Ammon's horn (tissue), 1 donor: ENCODE measurements around the gene NANOS1.
"Not testable (repeated sequence)": the region's sequence is repeated elsewhere in the genome, so short reads cannot be mapped to it uniquely, and the experiment has no call there.

Source experiments
- DNase-seq: peaks from one replicate; pipeline ENCODE4 v3.0.0-alpha.2; 2016; ENCODE audit warnings: low spot score

NANOS1 gene

GRCh38 chr10:119007211-119007574 is 22.3 kb upstream of the NANOS1 start:
- no peak for DNase-seq

GRCh38 chr10:119020627-119020946 is 8.9 kb upstream of the NANOS1 start:
- no peak for DNase-seq

- DNase-seq, result no peak
Observed at GRCh38 chr10:119022846-119023552, 6.5 kb upstream of the NANOS1 start.

DNA sequence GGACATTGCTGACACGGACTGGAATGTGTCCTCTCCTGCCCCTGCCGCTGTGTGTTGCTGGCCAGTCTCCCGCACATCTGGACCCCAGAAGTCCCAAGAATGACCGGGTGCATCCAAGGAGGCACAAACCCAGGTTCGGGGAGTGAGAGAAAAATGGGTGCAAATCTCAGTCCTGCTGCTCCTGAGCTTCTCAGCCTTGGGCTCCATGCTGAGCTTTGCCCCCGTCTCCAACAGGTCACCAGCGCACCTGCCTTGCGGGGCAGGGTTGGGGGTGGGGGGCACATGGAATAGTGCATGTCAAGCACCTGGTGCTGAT is 6.0 kb upstream of the NANOS1 start:
- no peak for DNase-seq

DNA sequence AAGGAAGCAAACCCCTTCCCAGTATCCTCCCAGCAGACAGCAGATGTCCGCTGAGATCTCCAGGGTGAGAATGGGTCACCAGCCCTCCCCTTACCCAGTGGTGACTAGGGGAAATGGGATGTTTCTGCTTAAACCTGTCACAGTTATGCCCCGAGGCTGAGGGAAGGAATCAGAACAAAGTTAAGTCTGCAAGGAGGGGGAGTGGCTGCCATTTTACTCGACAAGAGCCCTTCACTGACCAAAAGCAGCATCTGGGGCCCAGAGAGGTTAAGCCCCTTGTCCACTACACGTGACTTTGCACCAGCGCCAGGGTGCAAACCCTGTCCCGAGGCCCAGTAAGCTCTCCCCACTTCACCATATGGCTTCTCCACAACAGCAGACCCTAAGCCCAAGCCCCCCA is 4.6 kb upstream of the NANOS1 start:
- DNase-seq, result no peak

GRCh38 chr10:119025336-119025735 is 4.2 kb upstream of the NANOS1 start:
- no peak for DNase-seq

GRCh38 chr10:119025776-119026175 is 3.7 kb upstream of the NANOS1 start:
- DNase-seq, result peak; percentile 29

DNA sequence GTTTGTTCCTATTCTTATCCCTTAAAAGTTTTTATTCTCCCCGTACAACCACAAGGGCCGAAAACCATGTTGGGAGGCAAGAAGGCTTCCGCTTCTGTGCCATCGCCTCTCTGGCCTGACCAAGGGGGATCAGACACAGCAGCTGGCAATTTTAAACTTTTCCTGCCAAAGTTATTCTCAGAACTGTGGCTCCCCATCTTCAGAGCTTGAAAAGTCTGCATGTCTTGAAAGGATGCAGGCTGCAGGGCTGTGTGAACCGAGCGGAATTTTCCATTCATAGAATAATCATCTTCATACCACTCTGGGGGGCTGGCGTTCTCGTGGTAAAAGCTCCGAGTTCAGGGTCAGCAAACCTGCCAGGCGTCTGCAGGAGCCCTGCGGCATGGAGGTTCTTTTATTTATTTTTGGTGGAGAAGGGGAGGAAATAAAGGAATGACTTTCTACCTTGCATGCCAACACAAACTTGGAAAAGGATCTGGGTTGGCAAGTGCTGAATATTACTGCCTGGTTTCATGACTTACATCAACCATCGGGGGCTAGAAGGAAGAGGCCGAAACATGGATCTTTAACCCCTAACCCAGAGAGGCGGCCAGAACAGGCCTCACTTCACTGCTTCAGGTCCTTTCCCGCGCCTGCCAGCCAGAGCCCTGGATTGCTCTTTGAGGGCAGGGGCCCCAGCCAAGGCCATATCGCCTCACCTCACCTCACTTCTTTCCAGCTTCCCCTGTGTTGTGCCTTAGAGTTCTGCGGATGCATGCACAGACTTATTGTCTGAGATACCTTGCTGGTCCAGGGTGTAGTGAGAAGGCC is 3.0 kb upstream of the NANOS1 start:
- no peak for DNase-seq

GRCh38 chr10:119028445-119028899 is 1.0 kb upstream of the NANOS1 start:
- not testable (repeated sequence) for DNase-seq

GRCh38 chr10:119028900-119029612 is 458 bp upstream of the NANOS1 start:
- peak; percentile 86 for DNase-seq

DNA sequence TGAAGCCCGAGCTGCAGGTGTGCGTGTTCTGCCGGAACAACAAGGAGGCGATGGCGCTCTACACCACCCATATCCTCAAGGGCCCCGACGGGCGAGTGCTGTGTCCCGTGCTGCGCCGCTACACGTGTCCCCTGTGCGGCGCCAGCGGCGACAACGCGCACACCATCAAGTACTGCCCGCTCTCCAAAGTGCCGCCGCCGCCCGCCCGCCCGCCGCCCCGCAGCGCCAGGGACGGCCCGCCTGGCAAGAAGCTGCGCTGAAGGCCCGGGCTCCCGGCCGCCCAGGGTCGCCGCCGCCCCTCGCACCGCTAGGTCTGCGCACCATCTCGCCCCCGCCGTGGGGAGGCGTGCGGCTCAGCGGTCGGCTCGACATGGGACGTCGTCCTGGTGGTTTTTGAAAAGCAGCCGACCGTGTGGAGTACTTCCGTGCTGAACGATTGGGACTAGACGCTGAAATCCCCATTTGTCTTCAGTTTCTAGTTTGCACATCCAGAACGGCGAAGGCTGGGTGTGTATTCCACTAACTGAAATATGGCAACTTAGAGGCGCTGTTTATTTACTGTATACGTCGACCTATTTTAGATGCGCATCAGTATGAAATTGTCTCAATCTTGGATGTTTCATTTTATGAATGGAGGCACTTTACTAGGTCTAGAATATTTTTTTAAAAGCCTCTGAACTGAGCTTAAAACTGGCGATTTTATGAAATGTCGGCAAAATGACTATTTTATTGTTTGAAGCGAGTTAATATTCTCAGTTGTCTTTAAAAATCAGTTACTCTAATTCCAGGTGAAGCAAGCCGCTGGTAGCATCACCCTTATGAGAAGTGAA is 1.1 kb downstream of the NANOS1 start:
- peak; percentile 45 for DNase-seq

DNA sequence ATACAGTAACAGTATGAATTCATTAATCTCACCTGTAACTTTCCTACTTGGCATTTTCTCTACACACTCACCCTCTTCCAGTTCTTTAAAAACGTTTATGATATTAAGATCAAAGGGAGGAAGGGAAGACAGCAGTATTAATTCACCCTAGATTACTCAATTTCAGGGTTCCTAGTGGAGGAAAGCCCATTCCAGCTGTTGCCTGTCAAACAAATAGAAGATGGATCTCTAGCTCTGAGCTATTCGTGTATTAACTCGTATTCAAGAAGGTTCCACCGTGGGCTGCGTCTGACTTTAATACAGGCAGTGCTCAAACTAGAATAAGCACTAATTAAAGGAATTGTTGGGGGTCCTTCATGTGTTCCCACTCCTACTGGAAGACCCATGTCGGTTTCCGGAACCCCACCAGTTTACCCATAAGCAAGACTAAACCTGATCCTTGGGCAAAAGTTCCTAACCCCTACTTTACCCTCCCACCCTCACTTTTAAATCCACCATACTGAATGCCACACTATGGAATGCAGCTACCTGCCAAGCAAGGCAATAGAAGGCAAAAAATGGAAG is 2.1 kb downstream of the NANOS1 start:
- no peak for DNase-seq

- DNase-seq, result no peak
Observed at GRCh38 chr10:119039161-119039560, 9.6 kb downstream of the NANOS1 start.

DNA sequence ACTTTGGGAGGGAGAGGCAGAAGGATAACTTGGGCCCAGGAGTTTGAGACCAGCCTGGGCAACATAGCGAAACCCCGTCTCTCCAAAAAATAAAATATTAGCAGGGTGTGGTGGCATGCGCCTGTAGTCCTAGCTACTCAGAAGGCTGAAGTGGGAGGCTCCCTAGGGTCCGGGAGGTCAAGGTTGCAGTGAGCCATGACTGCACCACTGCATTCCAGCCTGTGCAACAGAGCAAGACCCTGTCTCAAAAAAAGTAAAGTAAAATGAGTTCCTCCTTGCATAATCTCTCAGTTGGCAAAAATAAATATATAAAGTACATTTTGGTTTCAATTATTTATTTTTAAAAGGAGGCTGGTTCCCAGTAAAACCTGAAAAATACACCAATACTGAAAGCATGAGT is 11.8 kb downstream of the NANOS1 start:
- DNase-seq, result no peak

DNA sequence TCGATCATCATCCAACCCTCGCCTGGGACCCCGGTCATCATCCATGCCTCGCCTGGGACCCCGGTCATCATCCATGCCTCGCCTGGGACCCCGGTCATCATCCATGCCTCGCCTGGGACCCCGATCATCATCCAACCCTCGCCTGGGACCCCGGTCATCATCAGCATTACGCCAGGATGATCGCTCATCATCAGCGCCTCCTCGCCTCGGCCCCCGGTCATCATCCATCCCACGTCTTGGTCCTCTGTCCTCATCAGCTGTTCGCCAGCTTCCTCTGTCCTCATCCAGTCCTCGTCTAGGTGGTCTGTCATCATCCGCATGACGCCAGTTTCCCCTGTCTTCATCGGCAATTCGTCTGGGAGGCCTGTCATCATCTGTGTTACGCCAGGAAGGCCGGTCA is 12.7 kb downstream of the NANOS1 start:
- DNase-seq, result no peak

DNA sequence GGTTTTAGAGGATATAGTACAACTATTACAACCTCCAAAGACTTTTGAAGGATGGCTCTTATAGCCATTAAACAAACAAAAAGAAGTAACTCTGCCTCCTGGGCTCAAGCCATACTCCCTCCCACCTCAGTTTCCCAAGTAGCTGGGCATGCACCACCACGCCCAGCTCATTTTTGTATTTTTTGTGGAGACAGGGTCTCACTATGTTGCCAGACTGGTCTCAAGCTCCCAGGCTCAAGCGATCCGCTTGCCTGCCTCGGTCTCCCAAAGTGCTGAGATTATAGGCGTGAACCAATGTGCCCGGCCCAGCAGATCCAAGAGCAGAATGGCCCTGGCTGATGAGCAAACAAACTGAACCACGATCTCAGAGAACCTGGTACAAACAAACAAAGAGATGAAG is 16.0 kb downstream of the NANOS1 start:
- DNase-seq, result no peak

GRCh38 chr10:119049361-119049760 is 19.8 kb downstream of the NANOS1 start:
- DNase-seq, result no peak

DNA sequence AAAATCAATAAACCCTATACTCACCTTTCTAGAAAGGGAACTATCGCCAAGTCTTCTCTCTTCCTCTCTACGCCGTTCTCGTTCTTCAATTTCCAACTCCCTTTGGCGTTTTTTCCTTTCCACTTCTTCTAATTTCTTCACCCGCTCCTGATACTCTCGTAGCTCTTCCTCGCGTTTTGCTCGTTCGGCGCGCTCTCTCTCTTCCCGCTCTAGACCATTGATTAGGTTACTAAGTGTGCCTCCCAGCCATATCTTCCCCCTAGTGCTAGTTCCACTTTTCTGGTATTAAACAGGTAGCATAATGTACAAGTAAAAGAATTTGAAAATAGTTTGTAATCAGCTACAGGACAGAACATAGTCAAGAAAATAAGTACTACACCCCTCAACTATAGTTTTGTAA is 20.3 kb downstream of the NANOS1 start:
- no peak for DNase-seq

- no peak for DNase-seq
Observed at GRCh38 chr10:119051775-119052174, 22.3 kb downstream of the NANOS1 start.

GRCh38 chr10:119055472-119055871 is 26.0 kb downstream of the NANOS1 start:
- DNase-seq, result no peak

DNA sequence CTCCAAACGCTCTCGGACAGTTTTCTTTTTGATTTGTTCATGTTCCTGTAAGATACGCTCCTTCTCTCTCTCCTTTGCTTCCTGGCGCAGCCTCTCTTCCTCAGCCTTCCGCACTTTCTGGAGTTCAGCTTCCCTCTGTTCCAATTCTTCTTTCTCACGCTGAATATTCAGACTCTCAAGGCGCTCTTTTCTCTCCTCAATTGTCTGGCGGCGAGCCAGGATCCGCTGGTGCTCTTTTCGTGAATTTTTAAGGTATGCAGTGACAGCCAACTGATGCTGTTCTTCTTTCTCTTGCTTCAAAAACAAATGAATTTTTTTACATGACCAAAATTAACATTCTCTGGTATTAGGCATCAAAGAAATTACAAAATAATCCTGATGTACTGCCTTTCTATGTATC is 28.5 kb downstream of the NANOS1 start:
- DNase-seq, result no peak

GRCh38 chr10:119059557-119059956 is 30.0 kb downstream of the NANOS1 start:
- DNase-seq, result no peak
